HepG2 (cell line): ENCODE measurements around the gene RAPSN. TPM values are rescaled to one million over a fixed set of nuclear protein-coding genes. Genes with fewer than 3 reads are reported as not detected.

Source experiments
- BCLAF1 ChIP-seq: fragments of 450-650 bp; IDR thresholded peaks from 2 replicates; pipeline ENCODE4 v1.6.1; 2017; ENCODE audit warnings: mild to moderate bottlenecking
- FOXC1 ChIP-seq: sonication (generic); formaldehyde crosslinking; IDR thresholded peaks from 2 replicates; pipeline ENCODE4 v1.8.0; 2022; ENCODE audit warnings: mild to moderate bottlenecking, missing genetic modification reagents, borderline replicate concordance
- TCF12 ChIP-seq, 2 experiments: fragments of 450-650 bp in 1 of 2; sonication (generic) in 1 of 2; formaldehyde crosslinking in 1 of 2; IDR thresholded peaks; 2 replicates each; pipeline versions ENCODE4 v1.6.1 to v1.8.0; 2017 to 2022; ENCODE audit warnings: antibody characterized with exemption in 1 of 2, mild to moderate bottlenecking in 1 of 2, missing genetic modification reagents in 1 of 2, moderate library complexity in 1 of 2
- THAP9 ChIP-seq: sonication (generic); formaldehyde crosslinking; IDR thresholded peaks from 2 replicates; pipeline ENCODE4; 2020; ENCODE audit warnings: missing genetic modification reagents, mild to moderate bottlenecking, borderline replicate concordance
- THRA ChIP-seq: sonication (generic); formaldehyde crosslinking; IDR thresholded peaks from 2 replicates; pipeline ENCODE4 v1.4.0; 2020; ENCODE audit warnings: missing genetic modification reagents, borderline replicate concordance
- TMF1 ChIP-seq: sonication (generic); formaldehyde crosslinking; IDR thresholded peaks from 2 replicates; pipeline ENCODE4 v1.8.1; 2022; ENCODE audit warnings: low read depth, missing genetic modification reagents
- YY1 ChIP-seq: IDR thresholded peaks from 2 replicates; pipeline ENCODE4 v1.6.1; 2011; ENCODE audit warnings: low read length, low read depth, moderate library complexity, mild to moderate bottlenecking; ENCODE audit not compliant: insufficient read depth, insufficient replicate concordance
- ZNF10 ChIP-seq: sonication (generic); formaldehyde crosslinking; IDR thresholded peaks from 2 replicates; pipeline ENCODE4 v1.4.0; 2020; ENCODE audit warnings: mild to moderate bottlenecking, low read depth, missing genetic modification reagents, borderline replicate concordance
- ZNF3 ChIP-seq: IDR thresholded peaks from 2 replicates; pipeline ENCODE4 v1.7.0; 2017; ENCODE audit warnings: inconsistent platforms
- ZNF333 ChIP-seq: sonication (generic); formaldehyde crosslinking; IDR thresholded peaks from 2 replicates; pipeline ENCODE4 v1.4.0; 2020; ENCODE audit warnings: mild to moderate bottlenecking, missing genetic modification reagents, borderline replicate concordance
- ZNF629 ChIP-seq: sonication (generic); formaldehyde crosslinking; conservative IDR thresholded peaks from 2 replicates; pipeline ENCODE4 v1.5.0; 2020; ENCODE audit warnings: missing genetic modification reagents
- ZNF781 ChIP-seq: sonication (generic); formaldehyde crosslinking; IDR thresholded peaks from 2 replicates; pipeline ENCODE4 v1.5.1; 2020; ENCODE audit warnings: borderline replicate concordance, mild to moderate bottlenecking, missing genetic modification reagents; ENCODE audit errors: not compliant biosample characterization
- polyA plus RNA-seq, 8 experiments: library from polyadenylated mRNA; depleted of rRNA in 3 of 8; stranded (reverse) in 7 of 8; unstranded in 1 of 8; fragments of >200 nt; fragmentation: Illumina TruSeq in 4 of 8; extraction: Trizol in 4 of 8; gene quantifications; 2 replicates each; pipeline versions ENCODE4 v1.2.1 to v1.2.3, GENCODE V29; 2011 to 2016; ENCODE audit warnings: low read depth in 4 of 8, missing spikeins in 1 of 8, mixed read lengths in 1 of 8; ENCODE audit not compliant: insufficient read depth in 1 of 8
- total RNA-seq, 5 experiments: library from RNA; depleted of rRNA; stranded (reverse); fragments of >200 nt; fragmentation: Illumina TruSeq; extraction: Trizol; gene quantifications; 2 replicates each; pipeline ENCODE4 v1.2.3, GENCODE V29; 2016; ENCODE audit warnings: low read depth in 1 of 5
- TF ChIP-seq, protein P1 (sequence below): sonication (generic); formaldehyde crosslinking; conservative IDR thresholded peaks from 2 replicates; pipeline ENCODE4 v1.8.0; 2022; ENCODE audit warnings: mild to moderate bottlenecking, moderate library complexity, missing genetic modification reagents

The RAPSN gene
- total and polyA plus RNA-seq, 2 of the 13 experiments (the other 11 are each of a cell fraction or from before 2014, with no cell fraction given): 0.15 to 1.2 TPM

DNA sequence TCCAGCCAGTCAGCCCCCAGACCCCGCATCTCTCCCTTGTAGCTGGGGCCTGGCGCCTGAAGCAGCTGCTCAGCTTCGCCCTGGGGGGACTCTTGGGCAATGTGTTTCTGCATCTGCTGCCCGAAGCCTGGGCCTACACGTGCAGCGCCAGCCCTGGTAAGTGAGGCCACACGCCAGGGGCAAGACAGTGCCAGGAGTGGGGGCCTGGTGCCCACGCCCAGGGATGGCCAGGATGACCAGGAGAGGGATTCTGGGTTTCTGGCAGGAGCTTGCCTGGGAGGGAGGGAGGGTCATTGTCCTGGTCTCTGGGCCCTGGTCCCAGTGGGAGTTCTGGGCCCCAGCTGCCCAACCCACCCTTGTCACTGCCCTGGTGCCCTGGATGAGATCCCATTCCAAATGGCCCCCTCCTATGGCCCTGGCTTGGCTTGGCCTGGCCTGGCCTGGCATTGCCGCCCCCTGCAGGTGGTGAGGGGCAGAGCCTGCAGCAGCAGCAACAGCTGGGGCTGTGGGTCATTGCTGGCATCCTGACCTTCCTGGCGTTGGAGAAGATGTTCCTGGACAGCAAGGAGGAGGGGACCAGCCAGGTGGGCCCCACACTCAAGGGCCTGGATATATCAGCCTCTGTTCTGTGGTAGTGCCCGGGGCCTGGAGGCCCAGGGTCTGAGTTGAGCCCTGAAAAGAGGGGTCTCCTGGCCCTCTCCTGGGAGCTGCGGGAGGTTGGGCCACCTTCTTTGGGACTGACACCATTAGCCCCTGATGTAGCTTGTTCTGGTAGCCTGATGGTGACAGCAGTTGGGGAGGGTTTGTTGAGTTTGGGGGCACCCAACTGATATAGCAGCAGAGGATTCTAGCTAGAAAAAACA, 36.8 kb downstream of the RAPSN start (continued):
- TF ChIP-seq THAP9: no peak
- TF ChIP-seq ZNF333 (CRISPR knock-in tag): no peak
- no peak for TF ChIP-seq ZNF781 (CRISPR knock-in tag)
- TF ChIP-seq TCF12 (IDR thresholded peaks at IDR 0.05): no peak
- TF ChIP-seq TCF12 (CRISPR knock-in tag; IDR thresholded peaks at IDR 0.05): no peak
- peak; percentile 26 for TF ChIP-seq YY1
- no peak for TF ChIP-seq FOXC1 (CRISPR knock-in tag)
- TF ChIP-seq ZNF10 (CRISPR knock-in tag): no peak
- no peak for TF ChIP-seq BCLAF1
- no peak for TF ChIP-seq ZNF629
- TF ChIP-seq, protein P1, sequence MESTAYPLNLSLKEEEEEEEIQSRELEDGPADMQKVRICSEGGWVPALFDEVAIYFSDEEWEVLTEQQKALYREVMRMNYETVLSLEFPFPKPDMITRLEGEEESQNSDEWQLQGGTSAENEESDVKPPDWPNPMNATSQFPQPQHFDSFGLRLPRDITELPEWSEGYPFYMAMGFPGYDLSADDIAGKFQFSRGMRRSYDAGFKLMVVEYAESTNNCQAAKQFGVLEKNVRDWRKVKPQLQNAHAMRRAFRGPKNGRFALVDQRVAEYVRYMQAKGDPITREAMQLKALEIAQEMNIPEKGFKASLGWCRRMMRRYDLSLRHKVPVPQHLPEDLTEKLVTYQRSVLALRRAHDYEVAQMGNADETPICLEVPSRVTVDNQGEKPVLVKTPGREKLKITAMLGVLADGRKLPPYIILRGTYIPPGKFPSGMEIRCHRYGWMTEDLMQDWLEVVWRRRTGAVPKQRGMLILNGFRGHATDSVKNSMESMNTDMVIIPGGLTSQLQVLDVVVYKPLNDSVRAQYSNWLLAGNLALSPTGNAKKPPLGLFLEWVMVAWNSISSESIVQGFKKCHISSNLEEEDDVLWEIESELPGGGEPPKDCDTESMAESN (CRISPR knock-in tag): no peak
- no peak for TF ChIP-seq THRA (CRISPR knock-in tag)
- TF ChIP-seq ZNF3 (CRISPR knock-in tag): no peak
- no peak for TF ChIP-seq TMF1 (CRISPR knock-in tag)
